Activated T-helper 9 cell treated with anti-CD3 and anti-CD28 coated beads, Interleukin-2, amount 50 U/mL, for 16 hours (primary cell): ENCODE measurements around the gene WDR86.
A peak's percentile ranks its signal among the peaks of the same experiment; 100 is the strongest.

Experiments used
- DNase-seq: peaks from one replicate; pipeline ENCODE4 v3.0.0-alpha.2; 2020; ENCODE audit warnings: low read depth

WDR86 gene

GRCh38 chr7:151391358-151391730 lies 18.5 kb downstream of the WDR86 start:
- DNase-seq: no peak

- DNase-seq: no peak
Measured at GRCh38 chr7:151390598-151391357, 19.1 kb downstream of the WDR86 start.

- DNase-seq: no peak
Measured at GRCh38 chr7:151389768-151390597, 19.9 kb downstream of the WDR86 start.

- no peak for DNase-seq
Measured at GRCh38 chr7:151389096-151389767, 20.6 kb downstream of the WDR86 start.

- DNase-seq: no peak
Measured at GRCh38 chr7:151388430-151388829, 21.4 kb downstream of the WDR86 start.

- no peak for DNase-seq
Measured at GRCh38 chr7:151388007-151388297, 21.9 kb downstream of the WDR86 start.

GRCh38 chr7:151387161-151388006 lies 22.5 kb downstream of the WDR86 start:
- DNase-seq: no peak

- DNase-seq: no peak
Measured at GRCh38 chr7:151386301-151387160, 23.3 kb downstream of the WDR86 start.

GRCh38 chr7:151385626-151386300 lies 24.1 kb downstream of the WDR86 start:
- no peak for DNase-seq

GRCh38 chr7:151384776-151385625 lies 24.8 kb downstream of the WDR86 start:
- DNase-seq: no peak

- DNase-seq: no peak
Measured at GRCh38 chr7:151384352-151384697, 25.5 kb downstream of the WDR86 start.

GRCh38 chr7:151383638-151384351 lies 26.0 kb downstream of the WDR86 start:
- DNase-seq: no peak

GRCh38 chr7:151382079-151382885 lies 27.6 kb downstream of the WDR86 start:
- DNase-seq: peak; percentile 16

GRCh38 chr7:151381348-151382078 lies 28.3 kb downstream of the WDR86 start:
- peak; percentile 47 for DNase-seq

- DNase-seq: no peak
Measured at GRCh38 chr7:151381098-151381347, 28.8 kb downstream of the WDR86 start.

GRCh38 chr7:151380199-151381097 lies 29.4 kb downstream of the WDR86 start:
- DNase-seq: no peak
